DND-41 (cell line): ENCODE measurements around the gene RGS12.

Source experiments
- CTCF ChIP-seq: IDR thresholded peaks from 2 replicates; pipeline ENCODE4 v1.5.1; 2012; ENCODE audit warnings: borderline replicate concordance, low read length, moderate library complexity, mild to moderate bottlenecking; ENCODE audit not compliant: poor library complexity, severe bottlenecking; ENCODE audit errors: extremely low read depth
- EZH2 ChIP-seq: IDR thresholded peaks from 3 replicates; pipeline ENCODE4 v1.6.1; 2012; ENCODE audit warnings: borderline replicate concordance, low read depth, mild to moderate bottlenecking, moderate library complexity, low read length, inconsistent platforms; ENCODE audit not compliant: severe bottlenecking

- TF ChIP-seq EZH2 (no peak), CTCF (no peak)
These were observed 7.9 kb upstream of the RGS12 start for GRCh38 chr4:3284734-3285557.
